ENCODE results near the gene CRYGC.

GRCh38 chr2:208153156-208153555 lies 23.5 kb upstream of the CRYGC start:
- TF ChIP-seq FOXM1 (IDR thresholded peaks at IDR 0.05; ENCODE audit: borderline replicate concordance, low read depth) (no peak), CEBPB (IDR thresholded peaks at IDR 0.05) (no peak), MAX (IDR thresholded peaks at IDR 0.05) (no peak), YY1 (IDR thresholded peaks at IDR 0.05; ENCODE audit: low read depth) (no peak), RAD21 (IDR thresholded peaks at IDR 0.05; ENCODE audit: low read depth) (no peak), REST (IDR thresholded peaks at IDR 0.05; ENCODE audit: low read depth) (no peak), USF1 (IDR thresholded peaks at IDR 0.05) (no peak), EP300 (IDR thresholded peaks at IDR 0.05; ENCODE audit: borderline replicate concordance) (no peak), NFIC (IDR thresholded peaks at IDR 0.05) (no peak), TAF1 (IDR thresholded peaks at IDR 0.05; ENCODE audit: low read depth) (no peak), ZBTB7A (IDR thresholded peaks at IDR 0.05; ENCODE audit: low read depth) (no peak)
